IPS-NIHi7 (cell line): Measurements from ENCODE around the gene HEYL.
"Not testable (repeated sequence)": the region's sequence is repeated elsewhere in the genome, so short reads cannot be mapped to it uniquely, and the experiment has no call there.

Source experiments
- DNase-seq: peaks from one replicate; pipeline ENCODE4 v3.0.0; 2012; ENCODE audit warnings: mixed read lengths; ENCODE audit errors: extremely low spot score

HEYL gene

DNA sequence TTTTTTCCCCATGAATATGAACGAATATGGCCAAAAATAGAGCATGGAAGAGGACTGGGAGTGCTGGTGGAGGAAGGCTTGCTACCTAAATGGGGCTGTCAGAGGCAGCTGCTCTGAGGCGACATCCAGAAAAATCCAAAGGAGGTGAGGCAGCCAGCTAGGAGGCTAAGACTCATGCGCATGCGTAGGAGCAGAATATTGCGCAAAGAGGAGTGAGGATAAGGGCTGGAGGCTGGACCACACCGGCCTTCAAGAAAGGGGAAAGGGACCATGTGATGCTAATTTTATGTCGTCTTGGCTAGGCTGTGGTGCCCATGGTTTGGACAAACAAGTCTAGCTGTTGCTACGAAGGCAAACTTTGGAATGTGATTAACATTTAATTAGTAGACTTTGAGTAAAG lies 30.5 kb downstream of the HEYL start:
- DNase-seq: no peak

DNA sequence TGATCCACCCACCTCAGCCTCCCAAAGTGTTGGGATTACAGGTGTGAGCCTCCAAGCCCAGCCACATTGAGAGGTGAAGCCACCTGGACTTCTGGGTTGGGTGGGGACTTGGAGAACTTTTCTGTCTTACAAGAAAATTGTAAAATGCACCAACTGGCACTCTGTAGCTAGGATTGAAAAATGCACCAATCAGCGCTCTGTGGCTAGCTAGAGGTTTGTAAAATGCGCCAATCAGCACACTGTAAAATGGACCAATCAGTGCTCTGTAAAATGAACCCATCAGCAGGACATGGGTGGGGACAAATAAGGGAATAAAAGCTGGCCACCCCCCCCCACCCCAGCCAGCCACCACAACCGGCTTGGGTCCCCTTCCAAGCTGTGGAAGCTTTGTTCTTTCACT lies 35.8 kb downstream of the HEYL start:
- DNase-seq: not testable (repeated sequence)

DNA sequence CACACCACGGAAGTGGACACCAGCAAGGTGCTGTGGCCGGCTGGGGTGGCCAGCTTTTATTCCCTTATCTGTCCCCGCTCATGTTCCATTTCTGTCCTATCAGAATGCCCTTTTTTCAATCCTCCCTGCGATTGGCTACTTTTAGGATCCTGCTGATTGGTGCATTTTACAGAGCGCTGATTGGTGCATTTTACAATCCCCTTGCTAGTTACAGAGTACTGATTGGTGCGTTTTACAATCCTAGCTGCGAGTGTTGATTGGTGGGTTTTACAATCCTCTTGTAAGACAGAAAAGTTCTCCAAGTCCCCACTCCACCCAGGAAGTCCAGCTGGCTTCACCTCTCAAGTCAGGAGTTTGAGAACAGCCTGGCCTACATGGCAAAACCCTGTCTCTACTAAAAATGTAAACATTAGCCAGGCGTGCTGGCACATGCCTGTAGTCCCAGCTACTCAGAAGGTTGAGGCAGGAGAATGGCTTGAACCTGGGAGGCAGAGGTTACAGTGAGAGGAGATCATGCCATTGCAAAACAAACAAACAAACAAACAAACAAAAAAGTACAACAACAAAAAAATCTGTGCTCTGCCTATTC lies 37.7 kb downstream of the HEYL start:
- DNase-seq: not testable (repeated sequence)

DNA sequence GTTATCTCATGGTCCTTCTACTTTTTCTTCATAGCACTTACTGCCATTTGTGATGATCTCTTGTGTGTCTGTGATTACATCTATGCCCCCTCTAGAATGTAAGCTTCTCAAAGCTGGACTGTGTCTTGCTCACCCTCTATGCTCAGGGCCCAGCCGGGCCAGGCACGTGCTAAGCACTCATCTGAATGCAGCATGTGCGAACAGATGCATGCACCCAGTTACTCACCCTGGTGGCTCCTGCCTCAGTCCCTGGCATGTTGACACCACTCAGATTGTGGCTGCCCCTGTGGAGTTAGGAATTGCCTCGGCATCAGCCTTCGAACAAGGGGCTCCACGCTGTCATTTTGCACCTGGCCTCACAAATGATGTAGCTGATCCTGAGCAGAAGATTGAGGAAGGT lies 43.3 kb downstream of the HEYL start:
- no peak for DNase-seq

DNA sequence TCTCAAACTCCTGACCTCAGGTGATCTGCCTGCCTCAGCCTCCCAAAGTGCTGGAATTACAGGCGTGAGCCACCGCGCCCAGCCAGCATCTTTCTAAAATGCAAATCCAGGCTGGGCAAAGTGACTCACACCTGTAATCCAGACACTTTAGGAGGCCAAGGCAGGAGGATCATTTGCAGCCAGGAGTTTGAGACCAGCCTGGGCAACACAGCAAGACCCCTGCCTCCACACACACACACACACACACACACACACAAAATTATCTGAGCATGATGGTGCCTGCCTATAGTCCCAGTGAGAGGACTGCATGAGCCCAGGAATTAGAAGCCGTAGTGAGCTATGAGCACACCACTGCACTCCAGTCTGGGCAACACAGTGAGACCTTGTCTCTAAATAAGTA lies 46.1 kb downstream of the HEYL start:
- DNase-seq: no peak

DNA sequence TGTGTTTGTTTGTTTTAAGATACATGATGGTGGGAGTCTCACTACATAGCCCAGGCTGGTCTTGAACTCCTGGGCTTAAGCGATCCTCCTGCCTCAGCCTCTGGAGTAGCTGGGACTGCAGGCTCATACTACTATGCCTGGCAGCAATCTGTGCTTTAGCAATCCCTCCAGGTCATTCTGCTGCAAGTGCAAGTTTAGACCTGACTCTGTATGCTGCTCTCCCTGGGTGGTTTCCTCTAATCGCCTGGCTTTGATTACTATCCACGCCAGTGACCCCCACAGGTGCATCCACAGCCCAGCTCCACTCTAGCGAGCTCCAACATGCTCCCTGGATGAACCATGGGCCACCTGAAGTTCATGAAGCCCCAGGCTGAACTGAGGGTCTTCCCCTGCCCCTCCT lies 47.4 kb downstream of the HEYL start:
- no peak for DNase-seq

DNA sequence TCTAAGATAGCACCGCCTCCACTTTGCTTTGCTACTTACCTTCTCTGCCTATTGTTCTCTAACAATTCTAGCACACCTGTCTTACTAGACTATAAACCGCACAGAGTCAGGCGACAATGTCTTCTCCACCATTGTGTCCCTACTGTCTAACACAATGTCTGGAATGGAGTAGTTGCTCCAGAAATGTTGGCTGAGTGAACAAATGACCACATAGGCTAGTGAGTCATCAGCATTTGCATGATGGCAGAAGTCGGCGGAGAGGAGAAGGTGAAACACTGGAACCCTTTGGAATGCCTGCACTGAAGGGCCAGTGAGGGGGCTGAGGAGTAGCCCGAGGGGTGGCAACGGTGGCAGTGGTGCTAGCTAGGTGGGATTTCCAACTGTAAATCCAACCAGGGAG lies 48.9 kb downstream of the HEYL start:
- no peak for DNase-seq

DNA sequence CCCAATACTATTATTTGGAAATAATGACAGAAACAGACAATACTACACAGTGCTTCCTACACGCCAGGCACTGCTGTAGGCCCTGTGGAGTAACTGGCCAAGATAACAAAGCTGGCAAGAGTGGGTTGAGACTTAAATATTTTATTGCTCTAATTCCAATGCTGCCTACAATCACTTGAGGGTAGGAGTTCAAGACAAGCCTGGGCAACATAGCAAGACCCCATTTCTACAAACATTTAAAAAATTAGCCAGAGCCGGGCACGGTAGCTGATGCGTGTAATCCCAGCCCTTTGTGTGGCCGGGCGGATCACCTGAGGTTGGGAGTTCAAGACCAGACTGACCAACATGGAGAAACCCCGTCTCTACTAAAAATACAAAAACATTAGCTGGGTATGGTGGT lies 53.5 kb downstream of the HEYL start:
- DNase-seq: no peak

DNA sequence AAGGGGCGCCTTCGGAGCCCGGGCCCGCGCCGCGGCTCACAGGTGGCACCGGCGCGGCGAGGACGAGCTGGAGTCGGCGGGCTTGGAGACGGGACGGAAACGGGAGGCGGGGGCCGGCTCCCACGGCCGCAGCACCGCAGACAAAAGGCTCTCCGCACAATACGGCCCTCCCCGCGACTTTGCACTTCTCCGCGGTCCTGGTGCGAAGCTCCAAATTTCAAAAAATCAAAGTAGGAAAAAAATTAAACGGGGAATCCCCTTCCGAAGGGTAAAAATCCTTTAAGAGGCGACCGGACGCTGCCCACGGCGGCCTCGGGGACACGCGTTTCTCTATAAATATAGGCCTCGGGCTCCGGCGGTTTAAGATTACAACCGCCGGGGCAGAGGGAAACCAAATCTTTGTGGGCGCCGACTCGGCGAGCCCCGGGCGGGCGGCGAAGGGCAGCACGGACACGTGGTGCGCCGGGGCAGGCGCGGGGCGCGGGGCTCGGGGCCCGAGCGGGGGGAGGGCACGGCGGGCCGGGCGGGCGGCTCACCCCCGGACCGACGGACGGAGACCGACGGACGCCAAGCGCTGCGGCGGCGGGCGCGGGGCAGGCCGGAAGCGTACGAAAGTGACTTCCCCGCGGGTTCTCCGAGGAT lies 63.3 kb downstream of the HEYL start:
- peak; percentile 38 for DNase-seq

DNA sequence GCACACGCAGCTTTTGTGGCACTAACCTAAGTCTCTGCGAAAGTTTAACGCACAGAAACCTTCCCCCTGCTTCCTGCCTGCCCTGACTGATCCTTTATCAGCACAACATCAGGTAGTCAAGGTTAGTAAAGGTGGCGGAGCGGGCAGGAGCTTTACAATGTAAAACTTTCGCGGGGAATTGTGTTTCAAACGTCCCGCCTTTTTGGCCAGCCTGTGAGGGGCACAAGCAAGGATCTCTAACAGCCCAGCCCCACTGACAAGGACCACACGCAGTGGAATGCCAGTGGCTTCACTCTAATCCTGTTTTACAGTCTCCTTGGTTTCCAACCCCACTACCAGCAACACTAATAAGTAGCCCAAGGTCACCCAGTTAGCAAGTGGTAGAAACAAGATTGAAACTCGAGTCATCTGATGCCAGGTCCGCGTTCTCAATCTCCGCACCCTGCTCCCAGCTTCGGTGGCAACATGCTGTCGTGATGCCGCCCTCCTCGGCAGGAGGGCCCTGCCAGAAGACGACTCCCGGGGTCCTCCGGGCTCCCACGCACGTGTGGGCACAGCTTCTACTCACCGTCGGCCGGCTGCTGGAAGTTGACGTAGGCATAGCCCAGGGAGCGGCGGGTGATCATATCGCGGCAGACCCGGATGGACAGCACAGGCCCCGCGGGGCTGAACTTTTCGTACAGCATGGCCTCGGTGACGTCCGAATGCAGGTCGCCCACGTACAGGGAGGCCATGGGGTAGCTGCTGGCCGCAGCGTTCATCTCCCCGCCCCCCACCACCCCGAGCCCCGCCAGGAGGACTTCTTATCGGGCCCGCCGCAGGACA lies 64.0 kb downstream of the HEYL start:
- peak; percentile 54 for DNase-seq

DNA sequence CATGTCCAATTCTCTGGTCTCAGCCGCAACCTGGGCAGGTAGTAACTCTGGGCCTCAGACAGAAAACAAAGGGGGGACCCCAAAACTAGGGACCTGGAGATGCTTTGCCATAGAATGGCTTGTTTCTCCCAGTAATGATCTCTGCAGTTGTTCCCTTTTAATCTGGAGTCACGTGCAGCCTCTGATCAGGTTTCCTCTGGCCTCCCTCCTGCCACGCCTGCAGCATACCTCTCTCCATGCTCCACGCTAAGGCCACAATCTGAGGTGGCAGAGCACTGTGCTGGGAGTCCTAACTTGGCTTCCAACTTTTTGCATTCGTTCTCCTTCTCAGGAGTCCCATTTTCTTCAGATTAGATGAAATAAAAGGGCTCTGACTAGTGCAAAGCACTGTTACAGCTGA lies 64.8 kb downstream of the HEYL start:
- DNase-seq: no peak
